ENCODE data around the gene DAZ3.
"Not testable (repeated sequence)": the region's sequence is repeated elsewhere in the genome, so short reads cannot be mapped to it uniquely, and the experiment has no call there.

The DAZ3 gene

GRCh38 chrY:24813293-24813692 lies at the start of gene DAZ3:
Gene DAZ3, minus strand, starts transcription at chrY:24813393. Its CDS starts 208 bp downstream, at chrY:24813185.
- DNase-seq = not testable (repeated sequence)

- not testable (repeated sequence) for DNase-seq
These were observed 20.4 kb upstream of the DAZ3 start, which contains the start of gene DAZ4 for GRCh38 chrY:24833619-24834018. Gene DAZ4, plus strand, starts transcription at chrY:24833919. Its CDS starts 208 bp downstream, at chrY:24834127.

DNA sequence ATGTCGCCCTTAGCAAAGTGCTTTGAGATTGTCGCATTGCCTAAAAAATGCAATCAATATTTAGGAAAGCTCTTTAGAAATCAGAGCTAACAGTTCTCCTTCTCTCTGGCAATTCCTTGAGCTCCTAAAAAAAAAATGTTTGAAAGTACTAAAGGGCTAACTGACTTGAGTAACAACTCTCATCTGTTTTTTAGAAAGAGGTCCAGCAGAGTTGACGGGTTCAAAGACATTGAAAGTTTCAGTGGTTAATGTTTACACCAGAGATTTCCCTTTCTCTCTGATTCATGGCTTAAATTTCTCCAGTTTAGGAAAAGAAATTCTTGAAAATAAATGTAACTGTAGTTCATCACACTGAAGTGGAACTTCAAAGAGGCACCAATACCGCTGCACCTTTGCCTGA lies 11.9 kb upstream of the DAZ3 start:
- DNase-seq = not testable (repeated sequence)

- not testable (repeated sequence) for DNase-seq
These were observed 11.1 kb upstream of the DAZ3 start for GRCh38 chrY:24824184-24824879.

DNA sequence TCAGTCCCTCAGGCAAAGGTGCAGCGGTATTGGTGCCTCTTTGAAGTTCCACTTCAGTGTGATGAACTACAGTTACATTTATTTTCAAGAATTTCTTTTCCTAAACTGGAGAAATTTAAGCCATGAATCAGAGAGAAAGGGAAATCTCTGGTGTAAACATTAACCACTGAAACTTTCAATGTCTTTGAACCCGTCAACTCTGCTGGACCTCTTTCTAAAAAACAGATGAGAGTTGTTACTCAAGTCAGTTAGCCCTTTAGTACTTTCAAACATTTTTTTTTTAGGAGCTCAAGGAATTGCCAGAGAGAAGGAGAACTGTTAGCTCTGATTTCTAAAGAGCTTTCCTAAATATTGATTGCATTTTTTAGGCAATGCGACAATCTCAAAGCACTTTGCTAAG lies 8.6 kb upstream of the DAZ3 start:
- DNase-seq = not testable (repeated sequence)
